Astrocyte (in vitro differentiated cells and primary cell): Measurements from ENCODE around the gene RSPH3. TPM values are rescaled to one million over a fixed set of nuclear protein-coding genes. Genes with fewer than 3 reads are reported as not detected.

Experiments
- DNase-seq: peaks from one replicate; pipeline ENCODE4 v3.0.0-alpha.2; 2010; ENCODE audit warnings: low read depth
- FAIRE-seq: peaks from 2 replicates; lab custom pipeline; 2011; peaks lifted over from hg19 to GRCh38; lab: Jason Lieb, UNC
- H2AFZ ChIP-seq: 2 replicates; pipeline ENCODE4 v1.6.0; 2012; ENCODE audit warnings: low read depth, low read length, inconsistent platforms
- H3K27ac ChIP-seq: 2 replicates; pipeline ENCODE4 v1.5.1; 2011; ENCODE audit warnings: low read depth, low read length, inconsistent platforms
- H3K27me3 ChIP-seq: 2 replicates; pipeline ENCODE4 v1.6.0; 2011; ENCODE audit warnings: low read length, inconsistent platforms; ENCODE audit not compliant: insufficient read depth
- H3K36me3 ChIP-seq: 2 replicates; pipeline ENCODE4 v1.5.1; 2011; ENCODE audit warnings: low read length, inconsistent platforms; ENCODE audit not compliant: insufficient read depth
- H3K4me1 ChIP-seq: 2 replicates; pipeline ENCODE4 v1.5.1; 2011; ENCODE audit warnings: low read length, inconsistent platforms; ENCODE audit not compliant: insufficient read depth
- H3K4me2 ChIP-seq: 2 replicates; pipeline ENCODE4 v1.6.0; 2012; ENCODE audit warnings: low read length, inconsistent platforms
- H3K4me3 ChIP-seq: 2 replicates; pipeline ENCODE4 v1.5.1; 2011; ENCODE audit warnings: low read depth, mild to moderate bottlenecking, low read length, inconsistent platforms; ENCODE audit not compliant: insufficient read depth
- H3K79me2 ChIP-seq: 2 replicates; pipeline ENCODE4 v1.6.0; 2012; ENCODE audit warnings: mild to moderate bottlenecking, low read length, inconsistent platforms; ENCODE audit not compliant: insufficient read depth
- H3K9ac ChIP-seq: 2 replicates; pipeline ENCODE4 v1.6.0; 2012; ENCODE audit warnings: mild to moderate bottlenecking, low read length, inconsistent platforms
- H3K9me3 ChIP-seq: 2 replicates; pipeline ENCODE4 v1.5.1; 2012; ENCODE audit warnings: low read depth, mild to moderate bottlenecking, low read length, inconsistent platforms; ENCODE audit not compliant: insufficient read depth
- H4K20me1 ChIP-seq: 2 replicates; pipeline ENCODE4 v1.6.0; 2012; ENCODE audit warnings: low read length, inconsistent platforms; ENCODE audit not compliant: insufficient read depth
- H3K27ac Mint-ChIP-seq: one replicate; pipeline ENCODE4 v1.8.0; 2021; ENCODE audit warnings: mild to moderate bottlenecking, mixed read lengths; ENCODE audit not compliant: unreplicated experiment
- H3K27me3 Mint-ChIP-seq: one replicate; pipeline ENCODE4 v1.8.0; 2021; ENCODE audit warnings: low read depth, mixed read lengths; ENCODE audit not compliant: unreplicated experiment
- H3K36me3 Mint-ChIP-seq: one replicate; pipeline ENCODE4 v1.8.0; 2021; ENCODE audit warnings: low read depth, mixed read lengths; ENCODE audit not compliant: unreplicated experiment
- H3K4me1 Mint-ChIP-seq: one replicate; pipeline ENCODE4 v1.8.0; 2021; ENCODE audit warnings: low read depth, mixed read lengths; ENCODE audit not compliant: unreplicated experiment
- H3K4me3 Mint-ChIP-seq: one replicate; pipeline ENCODE4 v1.8.0; 2021; ENCODE audit warnings: mild to moderate bottlenecking, moderate library complexity, mixed read lengths; ENCODE audit not compliant: unreplicated experiment
- H3K9me3 Mint-ChIP-seq: one replicate; pipeline ENCODE4 v1.8.0; 2021; ENCODE audit warnings: mild to moderate bottlenecking, mixed read lengths; ENCODE audit not compliant: unreplicated experiment
- EZH2 ChIP-seq: IDR thresholded peaks from 2 replicates; pipeline ENCODE4 v1.6.1; 2012; ENCODE audit warnings: mild to moderate bottlenecking, low read length, inconsistent platforms; ENCODE audit not compliant: insufficient read depth
- total RNA-seq: library from RNA; stranded (reverse); gene quantifications from 2 replicates; pipeline ENCODE4 v1.2.1, GENCODE V29; 2021
- TF ChIP-seq, protein P1 (sequence below): IDR thresholded peaks from 2 replicates; pipeline ENCODE4 v1.5.1; 2011; ENCODE audit warnings: low read depth, mild to moderate bottlenecking, inconsistent platforms, low read length, moderate library complexity; ENCODE audit not compliant: insufficient read depth

The RSPH3 gene
- total RNA-seq, 1 donor from 2014 or later: 10.2 TPM

DNA sequence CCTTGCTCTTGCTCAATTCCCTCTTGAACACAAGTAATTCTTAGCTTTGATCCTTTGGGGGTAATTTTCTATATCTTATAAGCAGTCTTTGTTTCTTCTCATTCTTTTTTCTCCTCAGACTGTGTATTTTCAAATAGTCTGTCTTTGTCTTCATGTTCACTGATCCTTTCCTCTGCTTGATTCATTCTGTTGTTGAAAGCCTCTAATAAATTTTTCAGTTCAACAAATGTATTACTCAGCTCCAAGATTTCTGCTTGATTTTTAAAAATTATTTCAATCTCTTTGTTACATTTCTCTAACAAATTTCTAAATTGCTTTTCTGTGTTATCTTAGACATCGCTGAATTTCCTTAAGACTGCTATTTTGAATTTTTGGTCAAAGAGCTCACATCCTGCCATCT is 11.5 kb downstream of the RSPH3 start:
- Histone ChIP-seq H3K36me3 (no peaks in the 10 kb centered on the region), H3K4me1 (no peaks in the 10 kb centered on the region), H3K27ac (no peak overlapping the region), H3K4me3 (no peak overlapping the region), H3K79me2 (no peaks in the 10 kb centered on the region), H3K9ac (no peak overlapping the region), H2AFZ (no peak overlapping the region), H4K20me1 (no peaks in the 10 kb centered on the region), H3K27me3 (no peaks in the 10 kb centered on the region), H3K9me3 (no peaks in the 10 kb centered on the region), H3K4me2 (no peak overlapping the region)
- TF ChIP-seq EZH2: no peak
- TF ChIP-seq, protein P1, sequence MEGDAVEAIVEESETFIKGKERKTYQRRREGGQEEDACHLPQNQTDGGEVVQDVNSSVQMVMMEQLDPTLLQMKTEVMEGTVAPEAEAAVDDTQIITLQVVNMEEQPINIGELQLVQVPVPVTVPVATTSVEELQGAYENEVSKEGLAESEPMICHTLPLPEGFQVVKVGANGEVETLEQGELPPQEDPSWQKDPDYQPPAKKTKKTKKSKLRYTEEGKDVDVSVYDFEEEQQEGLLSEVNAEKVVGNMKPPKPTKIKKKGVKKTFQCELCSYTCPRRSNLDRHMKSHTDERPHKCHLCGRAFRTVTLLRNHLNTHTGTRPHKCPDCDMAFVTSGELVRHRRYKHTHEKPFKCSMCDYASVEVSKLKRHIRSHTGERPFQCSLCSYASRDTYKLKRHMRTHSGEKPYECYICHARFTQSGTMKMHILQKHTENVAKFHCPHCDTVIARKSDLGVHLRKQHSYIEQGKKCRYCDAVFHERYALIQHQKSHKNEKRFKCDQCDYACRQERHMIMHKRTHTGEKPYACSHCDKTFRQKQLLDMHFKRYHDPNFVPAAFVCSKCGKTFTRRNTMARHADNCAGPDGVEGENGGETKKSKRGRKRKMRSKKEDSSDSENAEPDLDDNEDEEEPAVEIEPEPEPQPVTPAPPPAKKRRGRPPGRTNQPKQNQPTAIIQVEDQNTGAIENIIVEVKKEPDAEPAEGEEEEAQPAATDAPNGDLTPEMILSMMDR: no peak
- Mint-ChIP-seq H3K4me1 (no peaks in the 10 kb centered on the region), H3K4me3 (no peak overlapping the region), H3K9me3 (peaks cover 5% of the 10 kb centered on the region), H3K36me3 (peaks cover 17% of the 10 kb centered on the region), H3K27ac (no peak overlapping the region), H3K27me3 (no peaks in the 10 kb centered on the region)
- FAIRE-seq: no peak
- DNase-seq: no peak

DNA sequence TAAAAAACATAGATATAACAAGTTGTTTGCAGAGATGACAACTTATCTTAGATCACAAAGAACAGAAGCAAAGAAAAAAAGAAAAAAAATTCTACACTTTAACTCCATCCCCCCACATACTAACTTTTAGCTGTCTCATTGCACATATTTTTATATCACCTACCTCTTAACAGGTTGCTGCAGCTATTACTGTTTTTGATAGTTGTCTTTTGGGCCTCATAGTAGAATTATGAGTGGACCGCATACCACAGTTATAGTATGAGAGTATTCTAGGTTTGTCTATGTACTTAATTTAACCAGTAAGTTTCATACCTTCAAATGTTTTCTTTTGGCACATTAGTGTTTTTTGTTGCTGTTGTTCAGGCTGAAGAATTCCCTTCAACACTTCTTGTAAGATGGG is 12.3 kb downstream of the RSPH3 start:
- Histone ChIP-seq H3K79me2 (no peaks in the 10 kb centered on the region), H3K27ac (no peak overlapping the region), H3K27me3 (no peaks in the 10 kb centered on the region), H3K36me3 (no peaks in the 10 kb centered on the region), H2AFZ (no peak overlapping the region), H4K20me1 (no peaks in the 10 kb centered on the region), H3K9me3 (no peaks in the 10 kb centered on the region), H3K4me1 (no peaks in the 10 kb centered on the region), H3K4me2 (no peak overlapping the region), H3K9ac (no peak overlapping the region), H3K4me3 (no peak overlapping the region)
- H3K27me3 Mint-ChIP-seq: no peaks in the 10 kb centered on the region
- H3K36me3 Mint-ChIP-seq: peaks cover 15% of the 10 kb centered on the region
- H3K4me3 Mint-ChIP-seq: no peak overlapping the region
- TF ChIP-seq EZH2: no peak
- TF ChIP-seq, protein P1: no peak
- FAIRE-seq (no peak), DNase-seq (no peak)
- no peaks in the 10 kb centered on the region for H3K4me1 Mint-ChIP-seq
- H3K27ac Mint-ChIP-seq: no peak overlapping the region
- peaks cover 5% of the 10 kb centered on the region for H3K9me3 Mint-ChIP-seq

DNA sequence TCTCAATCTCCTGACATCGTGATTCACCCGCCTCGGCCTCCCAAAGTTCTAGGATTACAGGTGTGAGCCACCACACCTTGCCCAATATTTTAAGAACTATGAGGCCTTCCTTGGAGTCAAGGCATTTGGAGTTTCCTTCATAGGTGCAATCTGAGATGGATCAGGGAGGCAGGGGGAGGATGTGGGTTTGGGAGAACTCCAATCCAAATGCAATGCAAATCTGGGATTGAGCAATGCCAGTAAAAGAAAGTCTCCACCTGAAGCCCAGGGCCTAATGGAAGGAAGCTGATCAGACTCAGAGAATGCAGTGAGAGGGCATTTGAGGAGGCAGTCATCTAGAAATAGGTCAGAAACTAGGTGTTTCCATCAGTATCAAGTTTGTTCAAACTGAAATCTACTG is 21.2 kb downstream of the RSPH3 start:
- no peak for TF ChIP-seq EZH2
- TF ChIP-seq, protein P1: no peak
- Histone ChIP-seq H3K9me3 (no peaks in the 10 kb centered on the region), H3K9ac (no peak overlapping the region), H3K4me1 (no peaks in the 10 kb centered on the region), H2AFZ (no peak overlapping the region), H3K36me3 (no peaks in the 10 kb centered on the region), H3K27me3 (no peaks in the 10 kb centered on the region), H3K4me2 (no peak overlapping the region), H4K20me1 (no peaks in the 10 kb centered on the region), H3K27ac (no peak overlapping the region), H3K4me3 (no peak overlapping the region), H3K79me2 (no peaks in the 10 kb centered on the region)
- Mint-ChIP-seq H3K27ac (no peak overlapping the region), H3K4me1 (no peaks in the 10 kb centered on the region), H3K36me3 (peaks cover 2% of the 10 kb centered on the region), H3K9me3 (no peaks in the 10 kb centered on the region), H3K27me3 (no peaks in the 10 kb centered on the region), H3K4me3 (no peak overlapping the region)
- DNase-seq (peak; percentile 46), FAIRE-seq (no peak)
